Activated naive CD8-positive, alpha-beta T cell treated with anti-CD3 and anti-CD28 coated beads for 36 hours (primary cell): Measurements from ENCODE around the gene SDHAF1. TPM values are rescaled to one million over a fixed set of nuclear protein-coding genes. Genes with fewer than 3 reads are reported as not detected.
"Not testable (repeated sequence)": the region's sequence is repeated elsewhere in the genome, so short reads cannot be mapped to it uniquely, and the experiment has no call there.

Experiments used
- DNase-seq: peaks from one replicate; pipeline ENCODE4 v3.0.0; 2021
- H3K27ac Mint-ChIP-seq: one replicate; pipeline ENCODE4 v1.8.0; 2022; ENCODE audit warnings: mild to moderate bottlenecking, moderate library complexity, mixed read lengths
- H3K27me3 Mint-ChIP-seq: one replicate; pipeline ENCODE4 v1.8.0; 2022; ENCODE audit warnings: mild to moderate bottlenecking, mixed read lengths
- H3K36me3 Mint-ChIP-seq: one replicate; pipeline ENCODE4 v1.8.0; 2021; ENCODE audit warnings: mild to moderate bottlenecking, mixed read lengths
- H3K4me1 Mint-ChIP-seq: one replicate; pipeline ENCODE4 v1.8.0; 2021; ENCODE audit warnings: mixed read lengths
- H3K4me3 Mint-ChIP-seq: one replicate; pipeline ENCODE4 v1.8.0; 2022; ENCODE audit warnings: mild to moderate bottlenecking, moderate library complexity, mixed read lengths
- H3K9me3 Mint-ChIP-seq: one replicate; pipeline ENCODE4 v1.8.0; 2022; ENCODE audit warnings: mixed read lengths
- total RNA-seq, 2 experiments: library from RNA; stranded (reverse); gene quantifications; one replicate each; pipeline ENCODE4 v1.2.3, GENCODE V29; 2021

SDHAF1 gene
- total RNA-seq: 10 to 100 TPM; 22.6 to 23.1 TPM

DNA sequence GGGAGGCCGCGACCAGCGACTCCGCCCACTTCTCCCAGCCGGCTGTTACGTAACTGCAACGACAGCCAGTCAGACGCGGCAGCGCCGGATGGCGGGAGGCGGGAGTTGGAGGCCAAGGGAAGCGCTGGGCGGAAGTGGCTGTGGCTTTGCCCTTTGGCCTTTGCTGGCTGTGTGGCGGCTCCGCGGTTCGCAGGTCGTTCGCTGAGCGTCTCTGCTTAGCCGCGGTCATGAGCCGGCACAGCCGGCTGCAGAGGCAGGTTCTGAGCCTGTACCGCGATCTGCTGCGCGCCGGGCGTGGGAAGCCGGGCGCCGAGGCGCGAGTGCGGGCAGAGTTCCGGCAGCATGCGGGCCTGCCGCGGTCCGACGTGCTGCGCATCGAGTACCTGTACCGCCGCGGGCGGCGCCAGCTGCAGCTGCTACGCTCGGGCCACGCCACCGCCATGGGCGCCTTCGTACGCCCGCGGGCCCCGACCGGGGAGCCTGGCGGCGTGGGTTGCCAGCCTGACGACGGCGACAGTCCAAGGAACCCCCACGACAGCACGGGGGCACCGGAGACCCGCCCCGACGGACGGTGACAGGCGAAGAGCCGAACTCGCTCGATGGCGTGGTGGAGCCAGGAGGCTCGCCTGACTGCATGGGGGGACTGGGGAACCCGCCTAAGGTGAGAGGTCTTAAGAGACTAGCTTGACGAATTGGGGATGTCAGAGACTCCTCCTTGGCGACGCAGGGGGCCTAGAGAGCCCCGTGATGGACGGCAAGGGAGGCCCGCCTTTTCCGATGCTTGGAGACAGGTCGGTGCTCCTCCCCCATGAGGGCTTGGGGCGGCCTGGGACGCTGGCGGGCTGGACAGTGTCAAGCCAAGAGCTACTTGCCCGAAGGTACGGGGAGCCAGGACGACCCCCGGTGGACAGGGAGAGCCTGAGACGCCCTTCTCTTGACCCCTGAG is at the start of gene SDHAF1:
TSS of gene SDHAF1 (plus strand) at position 141 of the 946 bp plus-strand sequence. CDS start at position 228, 87 bp downstream.
- Mint-ChIP-seq H3K36me3 (peaks cover 15% of the 10 kb centered on the region), H3K27ac (peak within 1 kb of the TSS; percentile 87), H3K9me3 (no peaks in the 10 kb centered on the region), H3K27me3 (no peaks in the 10 kb centered on the region), H3K4me3 (peak within 1 kb of the TSS; percentile 83), H3K4me1 (peaks cover 31% of the 10 kb centered on the region)
- peak; percentile 96 for DNase-seq

DNA sequence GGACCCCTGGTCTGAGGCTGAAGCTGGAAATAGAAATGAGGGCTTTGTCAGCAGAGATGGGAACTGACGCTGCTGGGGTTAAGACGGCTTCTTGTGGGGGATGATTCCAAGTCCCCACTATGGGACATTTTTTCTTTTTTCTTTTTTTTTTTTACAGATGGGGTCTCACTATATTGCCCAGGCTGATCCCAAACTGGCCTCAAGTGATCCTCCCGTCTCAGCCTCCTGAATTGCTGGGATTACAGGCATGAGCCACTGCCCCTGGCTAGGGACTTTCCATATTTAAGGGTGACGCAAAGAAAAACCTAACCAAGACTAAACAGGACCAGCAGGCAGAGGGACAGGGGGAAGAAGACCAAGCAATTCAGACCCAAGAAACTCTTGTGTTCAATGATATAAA is 48.8 kb upstream of the SDHAF1 start:
- H3K4me3 Mint-ChIP-seq: no peak overlapping the region
- no peaks in the 10 kb centered on the region for H3K9me3 Mint-ChIP-seq
- no peak overlapping the region for H3K27ac Mint-ChIP-seq
- no peak for DNase-seq
- H3K4me1 Mint-ChIP-seq: no peaks in the 10 kb centered on the region
- no peaks in the 10 kb centered on the region for H3K36me3 Mint-ChIP-seq
- H3K27me3 Mint-ChIP-seq: no peaks in the 10 kb centered on the region

DNA sequence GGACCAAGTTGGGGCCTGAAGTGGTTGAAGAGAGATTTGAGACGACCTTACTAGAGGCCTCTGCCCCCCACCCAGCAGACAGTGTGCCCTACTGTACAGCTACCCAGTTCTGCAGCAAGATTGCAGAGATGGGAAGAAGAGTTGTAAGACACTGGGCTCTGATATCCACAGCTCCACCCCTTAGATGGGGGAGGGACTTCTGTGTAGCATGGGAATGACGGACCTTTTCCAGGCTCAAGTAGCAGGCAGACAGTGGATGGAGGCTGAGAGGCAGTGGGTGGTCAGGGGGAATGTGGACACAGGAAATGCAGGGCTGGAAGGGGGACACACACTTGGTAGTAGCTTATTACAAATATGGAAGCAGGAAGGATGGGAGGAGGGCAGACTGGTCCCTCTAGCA is 45.9 kb upstream of the SDHAF1 start:
- Mint-ChIP-seq H3K9me3 (no peaks in the 10 kb centered on the region), H3K4me3 (no peak overlapping the region), H3K27me3 (no peaks in the 10 kb centered on the region), H3K27ac (no peak overlapping the region), H3K36me3 (no peaks in the 10 kb centered on the region), H3K4me1 (peaks cover 18% of the 10 kb centered on the region)
- no peak for DNase-seq

GRCh38 chr19:35955881-35956634 is 38.9 kb upstream of the SDHAF1 start:
- Mint-ChIP-seq H3K27ac (no peak overlapping the region), H3K9me3 (peaks cover 3% of the 10 kb centered on the region), H3K36me3 (no peaks in the 10 kb centered on the region), H3K27me3 (peaks cover 5% of the 10 kb centered on the region), H3K4me3 (no peak overlapping the region), H3K4me1 (peaks cover 28% of the 10 kb centered on the region)
- DNase-seq: no peak

- H3K9me3 Mint-ChIP-seq, H3K27ac Mint-ChIP-seq, H3K4me3 Mint-ChIP-seq, H3K36me3 Mint-ChIP-seq, H3K27me3 Mint-ChIP-seq, DNase-seq: not testable (repeated sequence)
- H3K4me1 Mint-ChIP-seq: peaks cover 25% of the 10 kb centered on the region
Observed at GRCh38 chr19:35957411-35957810, 37.6 kb upstream of the SDHAF1 start.

DNA sequence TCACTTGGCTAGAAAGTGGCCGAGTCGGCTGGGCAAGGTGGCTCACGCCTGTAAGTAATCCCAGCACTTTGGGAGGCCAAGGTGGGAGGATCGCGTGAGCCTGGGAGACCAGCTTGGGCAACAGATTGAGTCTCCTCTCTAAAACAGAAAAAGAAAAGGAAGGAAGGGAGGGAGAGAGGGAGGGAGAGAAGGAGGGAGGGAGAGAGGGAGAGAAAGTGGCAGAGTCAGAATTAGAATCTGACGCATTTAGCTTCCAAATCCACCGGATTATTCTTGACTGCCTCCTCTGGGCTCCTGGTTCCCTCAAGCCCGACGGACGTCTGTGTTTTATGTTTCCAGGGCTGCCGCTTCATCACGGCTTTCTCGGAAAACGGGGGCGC is 36.3 kb upstream of the SDHAF1 start:
- H3K27ac Mint-ChIP-seq: no peak overlapping the region
- DNase-seq: no peak

GRCh38 chr19:35959040-35959967 is 35.7 kb upstream of the SDHAF1 start:
- peak; percentile 77 for DNase-seq
- peaks cover 9% of the 10 kb centered on the region for H3K27me3 Mint-ChIP-seq
- peaks cover 9% of the 10 kb centered on the region for H3K4me1 Mint-ChIP-seq
- no peaks in the 10 kb centered on the region for H3K36me3 Mint-ChIP-seq
- peak overlapping the region; percentile 45 for H3K4me3 Mint-ChIP-seq
- H3K9me3 Mint-ChIP-seq: peaks cover 3% of the 10 kb centered on the region
- no peak overlapping the region for H3K27ac Mint-ChIP-seq

More for the DNA sequence above, 36.3 kb upstream of the SDHAF1 start:
- Mint-ChIP-seq H3K4me1 (peaks cover 15% of the 10 kb centered on the region), H3K4me3 (no peak overlapping the region), H3K9me3 (peaks cover 3% of the 10 kb centered on the region), H3K27me3 (peaks cover 8% of the 10 kb centered on the region), H3K36me3 (no peaks in the 10 kb centered on the region)

GRCh38 chr19:35959968-35960320 is 35.0 kb upstream of the SDHAF1 start:
- Mint-ChIP-seq H3K9me3 (peaks cover 3% of the 10 kb centered on the region), H3K4me3 (peak overlapping the region; percentile 45), H3K4me1 (peaks cover 8% of the 10 kb centered on the region), H3K27ac (no peak overlapping the region), H3K36me3 (no peaks in the 10 kb centered on the region), H3K27me3 (peaks cover 9% of the 10 kb centered on the region)
- DNase-seq: no peak

DNA sequence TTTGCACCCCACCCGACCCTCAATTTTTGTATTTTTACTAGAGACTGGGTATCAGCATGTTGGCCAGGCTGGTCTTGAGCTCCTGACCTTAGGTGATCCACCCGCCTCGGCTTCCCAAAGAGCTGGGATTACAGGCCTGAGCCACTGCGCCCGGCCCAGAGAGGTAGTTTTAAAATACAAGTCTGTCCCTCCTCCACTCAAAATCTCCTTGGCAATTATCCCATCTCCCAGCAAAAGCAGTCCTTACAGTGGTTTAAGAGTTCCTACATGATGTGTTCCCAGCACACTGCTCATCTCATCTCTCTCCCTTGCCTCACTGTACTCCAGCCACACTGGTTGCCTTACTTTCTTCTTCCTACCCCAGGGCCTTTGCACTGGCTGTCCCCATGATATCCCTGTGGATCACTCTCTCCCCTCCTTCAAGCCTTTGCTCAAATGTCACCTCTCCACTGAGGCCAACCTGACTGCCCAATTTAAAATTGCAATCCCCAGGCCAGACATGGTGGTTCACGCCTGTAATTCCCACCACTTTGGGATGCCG is 34.5 kb upstream of the SDHAF1 start:
- Mint-ChIP-seq H3K9me3 (peaks cover 3% of the 10 kb centered on the region), H3K27ac (no peak overlapping the region), H3K4me3 (no peak overlapping the region), H3K4me1 (peaks cover 6% of the 10 kb centered on the region), H3K27me3 (peaks cover 9% of the 10 kb centered on the region), H3K36me3 (no peaks in the 10 kb centered on the region)
- no peak for DNase-seq

GRCh38 chr19:35963514-35963913 is 31.5 kb upstream of the SDHAF1 start:
- Mint-ChIP-seq H3K36me3 (no peaks in the 10 kb centered on the region), H3K4me3 (no peak overlapping the region), H3K27me3 (peaks cover 9% of the 10 kb centered on the region), H3K9me3 (no peaks in the 10 kb centered on the region), H3K27ac (no peak overlapping the region), H3K4me1 (peaks cover 2% of the 10 kb centered on the region)
- peak; percentile 35 for DNase-seq

DNA sequence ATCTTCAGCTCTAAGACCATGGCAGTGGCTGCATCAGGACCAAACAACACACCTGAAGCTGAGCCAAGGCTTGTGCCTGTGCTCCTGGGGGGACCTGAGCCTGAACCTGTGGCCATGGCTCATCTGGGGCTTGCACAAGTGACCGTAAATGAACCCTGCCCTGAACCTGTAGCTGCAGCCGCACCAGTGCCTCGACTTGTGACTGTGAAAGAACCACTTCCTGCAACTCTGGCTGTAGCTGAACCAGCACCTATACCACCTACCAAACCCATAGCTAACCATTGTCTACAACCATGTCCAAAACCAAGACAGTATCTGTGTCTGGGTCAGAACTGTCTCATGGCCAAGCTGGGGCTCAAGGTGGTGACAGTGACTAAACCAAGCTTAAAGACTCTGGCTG is 28.2 kb upstream of the SDHAF1 start:
- no peak overlapping the region for H3K27ac Mint-ChIP-seq
- no peak for DNase-seq
- no peak overlapping the region for H3K4me3 Mint-ChIP-seq
- H3K27me3 Mint-ChIP-seq: peaks cover 4% of the 10 kb centered on the region
- no peaks in the 10 kb centered on the region for H3K36me3 Mint-ChIP-seq
- no peaks in the 10 kb centered on the region for H3K9me3 Mint-ChIP-seq
- H3K4me1 Mint-ChIP-seq: peaks cover 2% of the 10 kb centered on the region

GRCh38 chr19:35973487-35973886 is 21.5 kb upstream of the SDHAF1 start:
- DNase-seq: no peak
- no peak overlapping the region for H3K27ac Mint-ChIP-seq
- no peaks in the 10 kb centered on the region for H3K36me3 Mint-ChIP-seq
- H3K9me3 Mint-ChIP-seq: no peaks in the 10 kb centered on the region
- H3K27me3 Mint-ChIP-seq: peaks cover 21% of the 10 kb centered on the region
- no peak overlapping the region for H3K4me3 Mint-ChIP-seq
- peaks cover 2% of the 10 kb centered on the region for H3K4me1 Mint-ChIP-seq

DNA sequence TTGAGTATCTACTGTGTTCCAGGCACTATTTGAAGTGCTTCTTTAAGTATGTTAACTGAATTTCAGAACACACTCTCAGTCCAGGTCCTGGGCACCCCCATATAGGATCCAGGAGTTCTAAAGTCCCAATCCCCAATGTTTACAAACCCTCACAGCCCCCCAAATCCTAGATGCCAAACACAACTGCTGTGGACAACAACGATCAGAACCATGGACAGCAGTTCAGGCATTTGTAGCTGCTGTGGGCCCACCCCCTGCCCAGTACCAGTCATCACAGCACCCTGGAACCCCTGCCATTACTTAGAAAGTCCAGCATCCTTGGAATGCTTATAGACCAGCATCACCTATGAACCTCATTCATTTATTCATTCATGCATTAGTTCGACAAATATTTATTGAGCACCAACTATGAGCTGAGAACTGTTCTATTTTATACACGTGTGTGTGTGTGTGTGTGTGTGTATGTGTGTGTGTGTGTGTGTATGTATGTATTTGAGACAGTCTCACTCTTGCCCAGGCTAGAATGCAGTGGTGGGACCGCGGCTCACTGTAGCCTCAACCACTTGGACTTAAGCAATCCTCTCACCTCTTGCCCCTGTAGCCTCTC is 19.3 kb upstream of the SDHAF1 start:
- peaks cover 30% of the 10 kb centered on the region for H3K27me3 Mint-ChIP-seq
- DNase-seq: no peak
- no peaks in the 10 kb centered on the region for H3K36me3 Mint-ChIP-seq
- no peaks in the 10 kb centered on the region for H3K4me1 Mint-ChIP-seq
- no peak overlapping the region for H3K4me3 Mint-ChIP-seq
- no peaks in the 10 kb centered on the region for H3K9me3 Mint-ChIP-seq
- H3K27ac Mint-ChIP-seq: no peak overlapping the region
